Epithelial cell of proximal tubule (primary cell): ENCODE measurements around the gene PRRT3. TPM values are rescaled to one million over a fixed set of nuclear protein-coding genes. Genes with fewer than 3 reads are reported as not detected.

Experiments used
- DNase-seq: peaks from one replicate; pipeline ENCODE4 v3.0.0-alpha.2; 2011; ENCODE audit warnings: low read depth
- H3K4me3 ChIP-seq: 2 replicates; pipeline ENCODE4 v1.5.1; 2011; ENCODE audit warnings: low read depth, mild to moderate bottlenecking, low read length
- CTCF ChIP-seq: conservative IDR thresholded peaks from 2 replicates; pipeline ENCODE4 v1.5.1; 2012; ENCODE audit warnings: low read depth, mild to moderate bottlenecking, low read length
- total RNA-seq: library from RNA; depleted of rRNA; stranded (reverse); fragments of >200 nt; gene quantifications from 2 replicates; pipeline ENCODE4 v1.2.3, GENCODE V29; 2015

Gene PRRT3
- total RNA-seq, 1 donor from 2014 or later: 1.3 TPM

GRCh38 chr3:9955611-9956352 lies 3.6 kb upstream of the PRRT3 start:
- TF ChIP-seq CTCF: no peak
- no peak for DNase-seq
- H3K4me3 ChIP-seq: no peak overlapping the region

GRCh38 chr3:9955067-9955502 lies 2.9 kb upstream of the PRRT3 start:
- no peak for TF ChIP-seq CTCF
- no peak overlapping the region for H3K4me3 ChIP-seq
- no peak for DNase-seq

GRCh38 chr3:9951598-9951961 lies 628 bp downstream of the PRRT3 start:
- peak overlapping the region; percentile 60 for H3K4me3 ChIP-seq
- TF ChIP-seq CTCF: no peak
- DNase-seq: no peak

- no peak for TF ChIP-seq CTCF
- no peak for DNase-seq
- H3K4me3 ChIP-seq: no peak overlapping the region
These were observed 1.1 kb downstream of the PRRT3 start for GRCh38 chr3:9951126-9951525.

- no peak for DNase-seq
- no peak overlapping the region for H3K4me3 ChIP-seq
- TF ChIP-seq CTCF: no peak
These were observed 2.6 kb downstream of the PRRT3 start for GRCh38 chr3:9949626-9950025.

GRCh38 chr3:9949115-9949514 lies 3.1 kb downstream of the PRRT3 start:
- no peak for TF ChIP-seq CTCF
- no peak for DNase-seq
- H3K4me3 ChIP-seq: no peak overlapping the region

GRCh38 chr3:9948586-9948985 lies 3.6 kb downstream of the PRRT3 start:
- no peak for TF ChIP-seq CTCF
- DNase-seq: no peak
- H3K4me3 ChIP-seq: no peak overlapping the region
